Measurements from ENCODE around the gene ESR1. TPM values are rescaled to one million over a fixed set of nuclear protein-coding genes. Genes with fewer than 3 reads are reported as not detected.
A peak's percentile ranks its signal among the peaks of the same experiment; 100 is the strongest.

The ESR1 gene
- total RNA-seq, 6 experiments from 2014 or later = 1.6 to 59.9 (median 18.6) TPM

GRCh38 chr6:152050451-152051195, 243.1 kb downstream of the ESR1 start:
- H3K27ac ChIP-seq = no peak overlapping the region
- H3K4me3 ChIP-seq = no peak overlapping the region
- DNase-seq (no peak), ATAC-seq (no peak)
- H3K36me3 ChIP-seq = no peaks in the 10 kb centered on the region
- H3K27me3 ChIP-seq = no peaks in the 10 kb centered on the region
- intact Hi-C loops (cut with DNase I) = no loop called here
- TF ChIP-seq POLR2A (IDR thresholded peaks at IDR 0.05) = no peak
- TF ChIP-seq, protein P1, sequence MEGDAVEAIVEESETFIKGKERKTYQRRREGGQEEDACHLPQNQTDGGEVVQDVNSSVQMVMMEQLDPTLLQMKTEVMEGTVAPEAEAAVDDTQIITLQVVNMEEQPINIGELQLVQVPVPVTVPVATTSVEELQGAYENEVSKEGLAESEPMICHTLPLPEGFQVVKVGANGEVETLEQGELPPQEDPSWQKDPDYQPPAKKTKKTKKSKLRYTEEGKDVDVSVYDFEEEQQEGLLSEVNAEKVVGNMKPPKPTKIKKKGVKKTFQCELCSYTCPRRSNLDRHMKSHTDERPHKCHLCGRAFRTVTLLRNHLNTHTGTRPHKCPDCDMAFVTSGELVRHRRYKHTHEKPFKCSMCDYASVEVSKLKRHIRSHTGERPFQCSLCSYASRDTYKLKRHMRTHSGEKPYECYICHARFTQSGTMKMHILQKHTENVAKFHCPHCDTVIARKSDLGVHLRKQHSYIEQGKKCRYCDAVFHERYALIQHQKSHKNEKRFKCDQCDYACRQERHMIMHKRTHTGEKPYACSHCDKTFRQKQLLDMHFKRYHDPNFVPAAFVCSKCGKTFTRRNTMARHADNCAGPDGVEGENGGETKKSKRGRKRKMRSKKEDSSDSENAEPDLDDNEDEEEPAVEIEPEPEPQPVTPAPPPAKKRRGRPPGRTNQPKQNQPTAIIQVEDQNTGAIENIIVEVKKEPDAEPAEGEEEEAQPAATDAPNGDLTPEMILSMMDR (IDR thresholded peaks at IDR 0.05) = no peak
- no peaks in the 10 kb centered on the region for H3K9me3 ChIP-seq
- peaks cover 0 to 23% (median 0%) of the 10 kb centered on the region in 4 donors for H3K4me1 ChIP-seq
- WGBS (ENCODE audit: insufficient coverage, low coverage, low lambda C conversion rate, missing lambda C conversion rate) = 75% methylated on average over 4 of the region's 4 CpGs

GRCh38 chr6:152052061-152052460, 244.6 kb downstream of the ESR1 start:
- no peak for TF ChIP-seq POLR2A (IDR thresholded peaks at IDR 0.05)
- TF ChIP-seq, protein P1 (IDR thresholded peaks at IDR 0.05) = no peak
- Histone ChIP-seq H3K9me3 (no peaks in the 10 kb centered on the region), H3K27me3 (no peaks in the 10 kb centered on the region), H3K4me1 (peaks cover 0 to 13% (median 0%) of the 10 kb centered on the region in 4 donors), H3K27ac (no peak overlapping the region), H3K4me3 (no peak overlapping the region), H3K36me3 (no peaks in the 10 kb centered on the region)
- DNase-seq = no peak
- 79% methylated on average over 5 of the region's 6 CpGs for WGBS (ENCODE audit: insufficient coverage, low coverage, low lambda C conversion rate, missing lambda C conversion rate)
- intact Hi-C loops (cut with DNase I) = no loop called here
- ATAC-seq = no peak

DNA sequence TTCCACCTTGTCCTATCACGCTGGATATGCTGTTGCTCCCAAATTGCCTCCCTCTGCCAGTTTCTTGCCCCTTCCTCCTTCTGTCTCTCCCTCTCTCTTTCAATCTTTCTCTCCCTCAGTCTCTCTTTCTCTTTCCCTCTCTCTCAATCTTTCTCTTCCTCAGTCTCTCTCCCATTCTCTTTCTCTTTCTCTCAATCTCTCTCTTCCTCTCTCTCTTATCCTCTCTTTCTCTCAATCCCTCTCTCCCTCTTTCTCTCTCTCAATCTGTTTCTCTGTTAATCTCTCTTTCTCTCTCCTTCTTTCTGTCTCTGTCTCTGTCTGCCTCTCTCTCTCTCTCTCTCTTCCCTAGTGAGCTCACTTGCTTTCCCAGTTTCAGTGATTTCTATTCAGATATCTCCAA, 245.8 kb downstream of the ESR1 start:
- no peak for TF ChIP-seq POLR2A (IDR thresholded peaks at IDR 0.05)
- TF ChIP-seq, protein P1 (IDR thresholded peaks at IDR 0.05) = no peak
- Histone ChIP-seq H3K4me3 (no peak overlapping the region), H3K9me3 (no peaks in the 10 kb centered on the region), H3K27me3 (no peaks in the 10 kb centered on the region), H3K4me1 (peaks cover 0 to 13% (median 0%) of the 10 kb centered on the region in 4 donors), H3K36me3 (no peaks in the 10 kb centered on the region), H3K27ac (no peak overlapping the region)
- 100% methylated on average over 1 of the region's 1 CpG for WGBS (ENCODE audit: insufficient coverage, low coverage, low lambda C conversion rate, missing lambda C conversion rate)
- ATAC-seq (no peak), DNase-seq (no peak)
- intact Hi-C loops (cut with DNase I) = no loop called here

DNA sequence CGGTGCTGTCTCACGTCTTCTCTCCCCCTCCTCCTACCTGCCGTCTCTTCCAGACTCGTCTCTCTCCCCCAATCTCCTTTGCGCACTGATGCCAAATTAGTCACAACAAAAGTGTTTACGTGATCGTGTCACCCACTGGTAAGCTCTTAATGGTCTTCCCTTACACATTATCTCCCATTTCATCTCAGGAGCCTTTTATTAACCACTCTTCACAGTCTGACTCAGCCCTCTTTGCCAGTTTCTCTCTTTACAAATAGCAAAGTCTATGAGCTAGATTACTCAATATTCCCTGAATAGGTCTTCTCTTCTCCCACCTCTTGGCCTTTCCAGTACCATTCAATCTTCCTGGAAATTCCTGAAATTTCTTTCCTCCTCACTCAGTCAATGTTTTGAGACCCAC, 247.0 kb downstream of the ESR1 start:
- Histone ChIP-seq H3K27me3 (no peaks in the 10 kb centered on the region), H3K9me3 (no peaks in the 10 kb centered on the region), H3K36me3 (no peaks in the 10 kb centered on the region), H3K4me1 (peaks cover 0 to 13% (median 0%) of the 10 kb centered on the region in 4 donors), H3K4me3 (no peak overlapping the region), H3K27ac (no peak overlapping the region)
- no peak for TF ChIP-seq POLR2A (IDR thresholded peaks at IDR 0.05)
- TF ChIP-seq, protein P1 (IDR thresholded peaks at IDR 0.05) = no peak
- ATAC-seq = peak; percentile 61 to 90 (median 83)
- no peak for DNase-seq
- intact Hi-C loops (cut with DNase I) = no loop called here
- 70% methylated on average over 7 of the region's 7 CpGs for WGBS (ENCODE audit: insufficient coverage, low coverage, low lambda C conversion rate, missing lambda C conversion rate)

Data from right lobe of liver (tissue), 6 donors.